Ovary (tissue), 9 donors: ENCODE results near the gene ATP8B1. TPM values are rescaled to one million over a fixed set of nuclear protein-coding genes. Genes with fewer than 3 reads are reported as not detected.

ENCODE experiments used
- DNase-seq, 5 donors: peaks; one replicate each; pipeline ENCODE4 v3.0.0-alpha.2; 2019 to 2020
- H3K27ac ChIP-seq, 2 donors: fragments of 200-600 bp; one replicate each; pipeline versions ENCODE4 v1.5.1 to v1.8.0; 2019 to 2022
- H3K27me3 ChIP-seq: fragments of 200-600 bp; one replicate; pipeline ENCODE4 v1.8.0; 2022
- H3K36me3 ChIP-seq: fragments of 200-600 bp; sonication (generic); one replicate; pipeline ENCODE4 v1.5.1; 2019
- H3K4me1 ChIP-seq: one replicate; pipeline ENCODE4 v1.8.1; 2013; ENCODE audit warnings: mild to moderate bottlenecking, moderate library complexity; ENCODE audit not compliant: insufficient read depth
- H3K4me3 ChIP-seq: fragments of 200-600 bp; sonication (generic); one replicate; pipeline ENCODE4 v1.5.1; 2017
- H3K9me3 ChIP-seq, 2 donors: fragments of 200-600 bp in 1 of 2; sonication (generic) in 1 of 2; one replicate each; pipeline versions ENCODE4 v1.5.1 to v1.8.1; 2013 to 2019; ENCODE audit warnings: mild to moderate bottlenecking in 1 of 2, moderate library complexity in 1 of 2
- EP300 ChIP-seq: sonication (generic); formaldehyde crosslinking; IDR thresholded peaks from one replicate; pipeline ENCODE4 v1.6.1; 2017; ENCODE audit warnings: antibody characterized with exemption
- POLR2A ChIP-seq: fragments of 450-650 bp; IDR thresholded peaks from one replicate; pipeline ENCODE4 v1.6.1; 2017; ENCODE audit warnings: antibody characterized with exemption, mild to moderate bottlenecking, moderate library complexity
- WGBS, 3 donors: extraction: QIAGEN DNeasy Blood & Tissue Kit in 1 of 3; methylation state at CpG; one replicate each; pipeline versions ENCODE4 v1.1.5 to v1.1.7; 2013 to 2017; 5-methylcytosine and 5-hydroxymethylcytosine counted together
- intact Hi-C, 4 donors: fragments of 100-400 bp; cut with DNase I; formaldehyde crosslinking; loops; one replicate each; pipeline versions ENCODE4 v1.11.0 to v1.15.1; 2022 to 2023
- polyA plus RNA-seq, 2 donors: library from polyadenylated mRNA; stranded (reverse); fragments of 200-250 nt in 1 of 2; fragments of 350-450 nt in 1 of 2; fragmentation: Illumina TruSeq in 1 of 2; extraction: RNeasy Lipid Tissue Mini Kit (QIAGEN cat#74804) in 1 of 2; gene quantifications; one replicate each; pipeline ENCODE4 v1.2.3, GENCODE V29; 2013 to 2014
- total RNA-seq, 7 donors: library from RNA; depleted of rRNA in 2 of 7; stranded (reverse); fragments of >200 nt in 2 of 7; fragmentation: NEBNext Ultra II Directional in 3 of 7; extraction: Animal tissue kit (Norgen Biotek cat#: 25700) in 3 of 7; gene quantifications; one replicate each; pipeline versions ENCODE4 v1.1.0 to v1.2.4, GENCODE V29; 2016 to 2023
- TF ChIP-seq, protein P1 (sequence below), 3 donors: fragments of 450-650 bp in 2 of 3; fragments of 200-600 bp in 1 of 3; IDR thresholded peaks; one replicate each; pipeline versions ENCODE4 v1.5.1 to v1.8.0; 2016 to 2022; ENCODE audit warnings: antibody characterized with exemption in 3 of 3, mild to moderate bottlenecking in 1 of 3
- donor health status: DM: no; HTN: no; CAD: no; lungs with moderate emphysema.
- donor health status: DM: no; HTN: no; CAD: no.
- donor health status: Bipolar disorder and iron deficiency.
- donor health status: DM: yes; HTN: yes; CAD: no.
- donor health status: DM: no; HTN: no; CAD: no.
- donor health status: DM: yes; HTN: yes; CAD: no.

ATP8B1 gene
- total and polyA plus RNA-seq, 9 donors = 1.4 to 13.2 (median 5.2) TPM

DNA sequence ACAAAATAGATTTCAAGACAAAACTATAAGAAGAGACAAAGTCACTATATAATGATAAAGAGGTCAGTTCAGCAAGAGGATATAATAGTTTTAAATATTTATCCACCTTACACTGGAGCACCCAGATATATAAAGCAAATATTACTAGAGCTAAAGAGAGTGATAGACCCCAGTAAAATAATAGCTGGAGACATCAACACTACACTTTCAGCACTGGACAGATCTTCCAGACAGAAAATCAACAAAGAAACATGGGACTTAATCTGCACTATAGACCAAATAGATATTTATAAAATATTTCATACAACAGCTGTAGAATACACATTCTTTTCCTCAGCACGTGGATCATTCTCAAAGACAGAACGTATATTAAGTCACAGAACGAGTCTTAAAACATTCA lies 86.6 kb downstream of the ATP8B1 start:
- DNase-seq = no peak
- no peak overlapping the region for H3K27ac ChIP-seq
- no peak for TF ChIP-seq POLR2A
- TF ChIP-seq, protein P1, sequence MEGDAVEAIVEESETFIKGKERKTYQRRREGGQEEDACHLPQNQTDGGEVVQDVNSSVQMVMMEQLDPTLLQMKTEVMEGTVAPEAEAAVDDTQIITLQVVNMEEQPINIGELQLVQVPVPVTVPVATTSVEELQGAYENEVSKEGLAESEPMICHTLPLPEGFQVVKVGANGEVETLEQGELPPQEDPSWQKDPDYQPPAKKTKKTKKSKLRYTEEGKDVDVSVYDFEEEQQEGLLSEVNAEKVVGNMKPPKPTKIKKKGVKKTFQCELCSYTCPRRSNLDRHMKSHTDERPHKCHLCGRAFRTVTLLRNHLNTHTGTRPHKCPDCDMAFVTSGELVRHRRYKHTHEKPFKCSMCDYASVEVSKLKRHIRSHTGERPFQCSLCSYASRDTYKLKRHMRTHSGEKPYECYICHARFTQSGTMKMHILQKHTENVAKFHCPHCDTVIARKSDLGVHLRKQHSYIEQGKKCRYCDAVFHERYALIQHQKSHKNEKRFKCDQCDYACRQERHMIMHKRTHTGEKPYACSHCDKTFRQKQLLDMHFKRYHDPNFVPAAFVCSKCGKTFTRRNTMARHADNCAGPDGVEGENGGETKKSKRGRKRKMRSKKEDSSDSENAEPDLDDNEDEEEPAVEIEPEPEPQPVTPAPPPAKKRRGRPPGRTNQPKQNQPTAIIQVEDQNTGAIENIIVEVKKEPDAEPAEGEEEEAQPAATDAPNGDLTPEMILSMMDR (IDR thresholded peaks at IDR 0.05) = no peak
- no peak for TF ChIP-seq EP300
- H3K4me3 ChIP-seq = no peak overlapping the region
- no peaks in the 10 kb centered on the region for H3K9me3 ChIP-seq
- H3K36me3 ChIP-seq = no peaks in the 10 kb centered on the region
- H3K27me3 ChIP-seq = no peaks in the 10 kb centered on the region
- no peaks in the 10 kb centered on the region for H3K4me1 ChIP-seq
- 41 to 73% (median 72%) methylated on average over 3 of the region's 3 CpGs for WGBS, 3 donors
- intact Hi-C loops = no loop called here

DNA sequence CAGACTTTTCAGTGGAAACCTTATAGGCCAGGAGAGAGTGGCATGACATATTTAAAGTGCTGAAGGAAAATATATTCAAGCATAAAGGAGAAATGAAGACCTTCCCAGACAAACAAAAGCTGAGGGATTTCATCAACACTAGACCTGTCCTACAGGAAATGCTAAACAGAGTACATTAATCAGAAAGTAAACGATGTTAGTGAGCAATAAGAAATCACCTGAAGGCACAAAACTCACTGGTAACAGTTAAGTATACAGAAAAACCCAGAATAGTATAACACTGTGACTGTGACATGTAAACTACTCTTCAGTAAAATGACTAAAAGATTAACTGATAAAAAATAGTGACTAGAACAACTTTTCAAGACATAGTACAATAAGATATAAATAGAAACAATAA lies 87.4 kb downstream of the ATP8B1 start:
- H3K27ac ChIP-seq = no peak overlapping the region
- H3K36me3 ChIP-seq = no peaks in the 10 kb centered on the region
- intact Hi-C loops = no loop called here
- WGBS, 3 donors = 82 to 86% (median 83%) methylated on average over 1 of the region's 1 CpG
- no peak for TF ChIP-seq EP300
- TF ChIP-seq POLR2A = no peak
- TF ChIP-seq, protein P1 (IDR thresholded peaks at IDR 0.05) = no peak
- no peak overlapping the region for H3K4me3 ChIP-seq
- H3K9me3 ChIP-seq = no peaks in the 10 kb centered on the region
- no peak for DNase-seq
- H3K27me3 ChIP-seq = no peaks in the 10 kb centered on the region
- no peaks in the 10 kb centered on the region for H3K4me1 ChIP-seq

GRCh38 chr18:57715073-57715472 lies 88.0 kb downstream of the ATP8B1 start:
- 93 to 99% (median 95%) methylated on average over 2 of the region's 2 CpGs for WGBS, 3 donors
- Histone ChIP-seq H3K4me1 (no peaks in the 10 kb centered on the region), H3K4me3 (no peak overlapping the region), H3K9me3 (no peaks in the 10 kb centered on the region), H3K36me3 (no peaks in the 10 kb centered on the region), H3K27ac (no peak overlapping the region), H3K27me3 (no peaks in the 10 kb centered on the region)
- TF ChIP-seq, protein P1 (IDR thresholded peaks at IDR 0.05) = no peak
- TF ChIP-seq EP300 (no peak), POLR2A (no peak)
- no peak for DNase-seq
- intact Hi-C loops = no loop called here

DNA sequence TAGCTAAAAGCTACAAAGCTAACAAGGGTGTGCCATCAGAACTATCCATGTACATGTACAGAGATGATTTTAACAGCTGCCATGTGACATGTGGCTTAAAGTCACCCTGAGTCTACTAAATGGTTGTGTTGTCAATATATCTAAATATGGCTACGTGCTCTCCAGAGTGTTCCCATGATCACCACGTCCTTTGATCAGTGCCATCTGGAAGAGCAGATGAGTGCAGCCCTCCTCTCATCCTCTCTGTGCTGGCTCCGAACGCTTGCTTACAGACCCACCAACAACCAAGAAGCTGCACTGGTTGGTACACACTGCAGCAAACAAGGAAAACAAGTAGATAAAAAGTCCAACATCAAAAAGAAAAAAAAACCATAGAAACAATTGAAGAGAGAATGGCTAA lies 92.9 kb downstream of the ATP8B1 start:
- H3K27ac ChIP-seq = no peak overlapping the region
- intact Hi-C loops = no loop called here
- no peak overlapping the region for H3K4me3 ChIP-seq
- no peak for TF ChIP-seq POLR2A
- TF ChIP-seq EP300 = no peak
- TF ChIP-seq, protein P1 (IDR thresholded peaks at IDR 0.05) = no peak
- WGBS, 3 donors = 81 to 93% (median 86%) methylated on average over 4 of the region's 4 CpGs
- DNase-seq = no peak
- no peaks in the 10 kb centered on the region for H3K9me3 ChIP-seq
- no peaks in the 10 kb centered on the region for H3K36me3 ChIP-seq
- no peaks in the 10 kb centered on the region for H3K27me3 ChIP-seq
- no peaks in the 10 kb centered on the region for H3K4me1 ChIP-seq

DNA sequence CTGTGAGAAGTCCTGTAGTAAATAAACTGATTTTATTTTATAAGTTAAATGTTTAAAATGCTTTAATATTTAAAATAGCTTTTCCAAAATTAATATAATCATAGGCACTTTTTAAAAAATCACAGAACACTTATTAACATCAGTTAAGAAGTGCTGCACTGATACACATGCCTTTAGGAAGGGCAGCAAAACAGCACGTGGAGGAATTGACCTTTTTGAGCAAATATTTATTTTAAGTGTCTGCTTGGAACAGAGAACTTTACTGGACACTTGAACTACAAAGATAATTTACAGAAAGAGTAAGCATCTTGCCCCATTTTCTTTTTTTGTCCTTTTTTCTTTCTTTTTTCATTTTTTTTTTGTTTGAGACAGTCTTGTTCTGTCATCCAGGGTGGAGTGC lies 93.8 kb downstream of the ATP8B1 start:
- H3K4me3 ChIP-seq = no peak overlapping the region
- no peak overlapping the region for H3K27ac ChIP-seq
- 21 to 32% (median 31%) methylated on average over 1 of the region's 1 CpG for WGBS, 3 donors
- no peaks in the 10 kb centered on the region for H3K27me3 ChIP-seq
- no peaks in the 10 kb centered on the region for H3K4me1 ChIP-seq
- H3K9me3 ChIP-seq = no peaks in the 10 kb centered on the region
- no peak for DNase-seq
- intact Hi-C loops = no loop called here
- TF ChIP-seq EP300 = no peak
- TF ChIP-seq POLR2A = no peak
- TF ChIP-seq, protein P1 (IDR thresholded peaks at IDR 0.05) = no peak
- no peaks in the 10 kb centered on the region for H3K36me3 ChIP-seq
